Measurements from ENCODE around the gene PCDHA8. TPM values are rescaled to one million over a fixed set of nuclear protein-coding genes. Genes with fewer than 3 reads are reported as not detected.
"Not testable (repeated sequence)": the region's sequence is repeated elsewhere in the genome, so short reads cannot be mapped to it uniquely, and the experiment has no call there.

PCDHA8 gene
- total and polyA plus RNA-seq, 10 of the 15 experiments (the other 5 are each of a cell fraction or from before 2014, with no cell fraction given): not detected

GRCh38 chr5:140848139-140849102 lies 7.4 kb downstream of the PCDHA8 start, which contains the start of gene PCDHA9:
Gene PCDHA9 (plus strand): TSS chr5:140848382. CDS start chr5:140848496, 114 bp downstream.
- intact Hi-C loops (cut with micrococcal nuclease; ENCODE audit: unreplicated experiment); H4K20me1 ChIP-seq (ENCODE audit: control insufficient read depth, insufficient read depth); H3K4me1 ChIP-seq (ENCODE audit: control insufficient read depth, insufficient read depth, low read length); H3K27ac ChIP-seq (ENCODE audit: control insufficient read depth, insufficient read depth); H3K9ac ChIP-seq (ENCODE audit: control insufficient read depth, insufficient read depth, low read length); in situ Hi-C loops (cut with MboI); POLR2A ChIA-PET; H2AFZ ChIP-seq (ENCODE audit: control insufficient read depth, low read depth, low read length); DNase-seq (ENCODE audit: low read depth, low spot score); ATAC-seq; BruUV-seq (replicated peaks); H3K79me2 ChIP-seq (ENCODE audit: control insufficient read depth, insufficient read depth, low read length); SMC1A ChIA-PET (ENCODE audit: uncharacterized antibody, unreplicated experiment); H3K4me3 ChIP-seq; CTCF ChIA-PET; H3K9me3 ChIP-seq (replicated peaks; ENCODE audit: control insufficient read depth, insufficient read depth, low read length); H3K27me3 ChIP-seq (replicated peaks in 1 of 2; ENCODE audit: control insufficient read depth in 2 of 2, insufficient read depth in 2 of 2, low read length in 1 of 2); FAIRE-seq; H3K36me3 ChIP-seq (ENCODE audit: control insufficient read depth in 2 of 2, insufficient read depth in 2 of 2, low read length in 1 of 2); H3K4me2 ChIP-seq (ENCODE audit: control insufficient read depth, insufficient read depth); RAD21 ChIA-PET (ENCODE audit: unreplicated experiment): not testable (repeated sequence)
- WGBS (ENCODE audit: insufficient coverage, insufficient replicate concordance, low lambda C conversion rate, missing lambda C conversion rate): 60% methylated on average over 24 of the region's 48 CpGs

GRCh38 chr5:140849831-140850634 lies 9.0 kb downstream of the PCDHA8 start:
- H2AFZ ChIP-seq (ENCODE audit: control insufficient read depth, low read depth, low read length); H3K4me3 ChIP-seq; H3K9ac ChIP-seq (ENCODE audit: control insufficient read depth, insufficient read depth, low read length); H4K20me1 ChIP-seq (ENCODE audit: control insufficient read depth, insufficient read depth); intact Hi-C loops (cut with micrococcal nuclease; ENCODE audit: unreplicated experiment); H3K79me2 ChIP-seq (ENCODE audit: control insufficient read depth, insufficient read depth, low read length); RAD21 ChIA-PET (ENCODE audit: unreplicated experiment); H3K27me3 ChIP-seq (replicated peaks in 1 of 2; ENCODE audit: control insufficient read depth in 2 of 2, insufficient read depth in 2 of 2, low read length in 1 of 2); FAIRE-seq; BruUV-seq (replicated peaks); DNase-seq (ENCODE audit: low read depth, low spot score); H3K9me3 ChIP-seq (replicated peaks; ENCODE audit: control insufficient read depth, insufficient read depth, low read length); H3K4me2 ChIP-seq (ENCODE audit: control insufficient read depth, insufficient read depth); in situ Hi-C loops (cut with MboI); H3K27ac ChIP-seq (ENCODE audit: control insufficient read depth, insufficient read depth); H3K36me3 ChIP-seq (ENCODE audit: control insufficient read depth in 2 of 2, insufficient read depth in 2 of 2, low read length in 1 of 2); CTCF ChIA-PET; H3K4me1 ChIP-seq (ENCODE audit: control insufficient read depth, insufficient read depth, low read length); ATAC-seq; SMC1A ChIA-PET (ENCODE audit: uncharacterized antibody, unreplicated experiment); POLR2A ChIA-PET: not testable (repeated sequence)
- 87% methylated on average over 81 of the region's 101 CpGs for WGBS (ENCODE audit: insufficient coverage, insufficient replicate concordance, low lambda C conversion rate, missing lambda C conversion rate)
